ENCODE measurements around the gene NBPF1.
"Not testable (repeated sequence)": the region's sequence is repeated elsewhere in the genome, so short reads cannot be mapped to it uniquely, and the experiment has no call there.

The NBPF1 gene

DNA sequence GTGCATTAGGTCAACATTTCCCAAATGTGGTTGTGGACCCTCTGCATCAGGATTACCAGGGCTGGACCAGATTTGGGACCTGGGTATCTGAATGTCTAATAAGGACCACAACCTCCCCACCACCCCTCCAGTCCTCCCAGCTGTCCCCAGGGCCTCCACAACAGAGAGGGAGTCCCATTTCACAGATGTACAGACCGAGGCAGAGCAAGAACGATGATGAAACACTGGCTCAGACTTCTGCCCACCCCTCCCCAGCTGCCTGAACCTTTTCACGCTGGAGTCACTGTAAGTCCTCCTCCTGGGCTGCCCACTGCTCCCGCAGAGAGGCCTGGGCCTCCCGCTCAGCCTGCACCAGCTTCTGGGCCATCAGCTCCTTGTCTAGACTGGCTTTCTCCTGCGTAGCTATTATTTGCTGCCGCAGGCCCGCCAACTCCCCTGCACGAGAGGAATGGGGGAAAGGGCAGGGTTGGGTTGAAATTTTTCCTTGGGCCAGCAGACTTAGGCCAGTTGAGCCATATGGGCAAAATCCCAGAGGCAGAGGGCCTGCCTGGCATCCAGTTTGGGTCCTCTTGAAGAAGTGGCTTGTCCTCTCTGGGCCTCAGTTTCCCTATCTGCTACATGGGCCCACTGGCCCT lies 8.4 kb upstream of the NBPF1 start:
- DNase-seq: peak; percentile 63

GRCh38 chr1:16621300-16621658 lies 7.9 kb upstream of the NBPF1 start:
- no peak for DNase-seq

DNA sequence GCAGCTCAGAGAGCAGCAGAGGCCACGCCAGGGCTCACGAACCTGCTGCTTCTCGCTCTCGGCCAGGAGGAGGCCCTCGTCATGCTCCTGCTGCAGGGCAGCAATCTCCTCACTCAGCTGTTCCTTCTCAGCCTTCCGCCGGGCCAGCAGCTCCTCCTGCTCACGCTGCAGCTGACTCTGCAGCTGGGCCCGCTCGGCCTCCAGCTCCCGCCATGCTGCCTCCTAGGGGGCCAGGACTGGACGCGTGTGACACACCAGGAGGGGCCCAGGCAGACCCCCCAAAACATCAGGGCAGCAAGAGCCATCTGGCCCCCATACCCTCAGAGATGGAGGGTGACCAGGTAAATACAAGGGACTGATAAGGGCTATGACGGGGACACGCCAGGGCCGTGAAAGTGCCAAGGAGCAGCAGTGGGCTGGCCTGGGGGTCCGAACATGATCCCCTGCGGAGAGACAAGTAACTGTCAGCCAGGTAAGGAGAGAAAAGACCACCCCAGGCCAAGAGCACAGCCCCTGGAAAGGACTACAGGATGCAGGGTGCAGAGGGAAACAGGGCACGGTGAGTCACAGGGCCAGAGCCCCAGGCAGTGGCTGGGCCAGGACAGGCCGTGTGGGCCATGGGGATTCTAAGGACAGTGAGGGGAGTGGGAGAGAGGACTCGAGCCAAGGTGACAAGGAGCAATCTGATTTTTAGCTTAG lies 6.6 kb upstream of the NBPF1 start:
- peak; percentile 64 for DNase-seq

- peak; percentile 59 for DNase-seq
Measured at GRCh38 chr1:16618719-16619118, 5.4 kb upstream of the NBPF1 start.

GRCh38 chr1:16617778-16618580 lies 4.6 kb upstream of the NBPF1 start:
- peak; percentile 45 for DNase-seq

- peak; percentile 60 for DNase-seq
Measured at GRCh38 chr1:16617114-16617631, 3.8 kb upstream of the NBPF1 start.

DNA sequence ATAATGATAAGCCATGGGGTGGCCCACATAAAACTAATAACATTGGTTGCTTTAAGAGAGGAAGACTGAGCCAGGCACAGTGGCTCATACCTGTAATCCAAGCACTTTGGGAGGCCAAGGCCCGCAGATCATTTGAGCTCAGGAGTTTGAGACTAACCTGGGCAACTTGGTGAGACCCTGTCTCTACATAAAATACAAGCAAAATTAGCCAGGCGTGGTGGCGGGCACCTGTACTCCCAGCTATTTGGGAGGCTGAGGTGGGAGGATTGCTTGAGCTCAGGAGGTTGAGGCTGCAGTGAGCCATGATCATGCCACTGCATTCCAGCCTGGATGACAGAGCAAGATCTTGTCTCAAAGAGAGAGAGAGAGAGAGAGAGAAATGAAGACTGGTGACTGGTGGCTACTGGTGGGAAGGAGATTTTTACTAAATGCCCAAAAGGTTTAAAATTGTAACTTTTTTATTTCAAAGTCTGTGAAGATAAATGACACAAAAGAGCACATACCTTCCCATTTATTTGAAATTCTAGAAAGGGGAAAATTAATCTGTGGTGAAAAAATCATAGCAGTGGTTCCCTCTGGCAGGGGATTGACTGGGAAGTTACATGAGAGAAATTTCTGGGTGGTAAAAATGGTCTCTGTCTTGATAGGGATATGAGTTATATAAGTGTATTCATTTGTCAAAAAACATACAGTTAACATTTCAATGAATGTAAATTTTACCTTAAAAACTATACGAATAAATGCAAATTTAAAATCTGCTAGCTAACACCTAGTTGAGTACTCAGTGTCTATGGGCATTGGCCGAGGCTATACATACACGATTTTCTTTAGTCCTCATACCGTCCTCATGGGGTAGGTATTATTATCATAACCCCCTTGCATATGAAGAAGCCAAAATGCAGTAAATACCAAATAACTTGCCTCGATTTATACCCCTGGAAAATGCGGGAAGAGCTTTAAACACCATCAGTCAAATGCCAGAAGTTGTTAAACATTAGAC lies 2.2 kb upstream of the NBPF1 start:
- DNase-seq: peak; percentile 60

DNA sequence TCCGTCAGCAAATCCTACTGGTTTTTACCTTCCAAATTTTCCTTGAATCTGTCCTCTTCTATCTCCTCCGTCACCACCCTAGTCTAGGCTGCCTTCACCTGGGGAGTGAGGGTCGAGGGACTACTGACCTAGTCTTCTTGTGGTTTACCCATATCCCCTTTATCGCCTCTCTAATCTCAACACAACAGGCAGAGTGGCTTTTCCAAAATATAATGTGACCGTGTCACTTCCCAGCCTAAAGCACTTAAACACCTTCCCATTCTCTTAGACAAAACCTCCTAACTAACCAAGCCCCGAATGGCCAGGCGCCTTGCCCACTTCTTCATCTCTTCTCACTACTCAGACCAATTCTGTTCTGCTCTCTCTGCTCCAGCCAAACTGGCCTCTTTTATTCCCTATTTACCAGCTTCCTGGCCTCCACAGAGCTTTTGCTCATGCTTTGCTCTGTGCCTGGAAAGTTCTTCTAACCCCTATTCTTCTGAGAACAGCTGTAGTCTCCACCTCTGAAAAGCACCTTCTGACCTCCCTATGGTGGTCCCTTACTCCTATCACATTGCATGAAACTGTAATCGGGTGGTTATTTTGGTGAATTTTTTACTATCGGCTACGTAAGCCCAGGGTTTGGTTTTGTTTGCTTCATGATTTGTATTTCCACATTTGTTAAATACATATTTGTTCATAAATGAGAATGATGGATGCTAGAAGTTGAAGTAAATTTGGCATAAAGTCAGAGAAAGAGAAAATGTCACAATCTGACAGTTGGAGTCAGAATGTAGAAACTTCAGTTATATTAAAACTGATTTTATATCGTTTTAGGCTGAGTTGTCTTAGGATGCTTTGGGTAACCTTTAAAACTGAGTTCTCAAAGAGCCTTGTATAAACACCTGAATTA lies 1.2 kb upstream of the NBPF1 start:
- DNase-seq: peak; percentile 61

GRCh38 chr1:16612332-16613172 lies 812 bp downstream of the NBPF1 start:
- peak; percentile 78 for DNase-seq

DNA sequence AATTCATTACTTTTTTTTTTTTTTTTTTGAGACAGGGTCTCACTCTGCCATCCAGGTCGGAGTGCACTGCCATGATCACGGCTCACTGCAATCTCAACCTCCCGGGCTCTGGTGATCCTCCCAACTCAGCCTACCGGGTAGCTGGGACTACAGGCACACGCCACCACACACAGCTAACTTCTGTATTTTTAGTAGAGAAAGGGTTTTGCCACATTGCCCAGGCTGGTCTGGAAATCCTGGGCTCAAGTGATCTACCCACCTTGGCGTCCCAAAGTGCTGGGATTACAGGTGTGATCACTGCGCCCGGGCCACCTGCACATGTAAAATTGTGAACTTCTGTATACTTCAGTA lies 1.4 kb downstream of the NBPF1 start:
- peak; percentile 65 for DNase-seq

DNA sequence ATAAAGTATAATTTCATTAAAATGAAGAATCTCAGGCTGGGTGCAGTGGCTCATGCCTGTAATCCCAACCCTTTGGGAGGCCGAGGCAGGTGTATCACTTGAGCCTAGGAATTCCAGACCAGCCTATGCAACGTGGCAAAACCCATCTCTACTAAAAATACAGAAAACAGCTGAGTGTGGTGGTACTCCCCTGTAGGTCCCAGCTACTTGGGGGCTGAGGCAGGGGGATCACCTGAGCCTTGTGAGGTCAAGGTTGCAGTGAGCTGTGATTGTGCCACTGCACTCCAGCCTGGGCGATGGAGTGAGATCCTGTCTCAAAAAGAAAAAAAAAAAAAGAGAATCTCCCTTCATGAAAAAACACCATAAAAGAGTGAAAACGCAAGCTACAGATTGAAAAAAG lies 2.2 kb downstream of the NBPF1 start:
- DNase-seq: peak; percentile 50

DNA sequence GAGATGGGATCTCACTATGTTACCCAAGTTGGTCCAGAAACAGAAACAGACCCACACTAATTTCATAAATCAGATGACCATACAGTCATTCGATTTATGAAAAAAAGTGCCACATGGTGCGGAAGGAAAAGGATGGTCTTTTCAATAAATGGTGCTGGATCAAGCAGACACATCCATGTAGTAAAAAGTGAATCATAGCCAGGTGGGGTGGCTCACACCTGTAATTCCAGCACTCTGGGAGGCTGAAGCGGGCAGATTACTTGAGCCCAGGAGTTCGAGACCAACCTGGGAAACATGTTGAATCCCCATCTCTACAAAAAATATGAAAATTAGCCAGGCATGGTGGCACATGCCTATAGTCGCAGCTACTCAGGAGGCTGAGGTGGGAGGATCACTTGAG lies 2.8 kb downstream of the NBPF1 start:
- peak; percentile 28 for DNase-seq

- peak; percentile 48 for DNase-seq
Measured at GRCh38 chr1:16609761-16610160, 3.6 kb downstream of the NBPF1 start.

GRCh38 chr1:16608838-16609560 lies 4.4 kb downstream of the NBPF1 start:
- peak; percentile 49 for DNase-seq

- DNase-seq: peak; percentile 59
Measured at GRCh38 chr1:16607853-16608815, 5.2 kb downstream of the NBPF1 start.

GRCh38 chr1:16607433-16607851 lies 5.9 kb downstream of the NBPF1 start:
- peak; percentile 59 for DNase-seq

DNA sequence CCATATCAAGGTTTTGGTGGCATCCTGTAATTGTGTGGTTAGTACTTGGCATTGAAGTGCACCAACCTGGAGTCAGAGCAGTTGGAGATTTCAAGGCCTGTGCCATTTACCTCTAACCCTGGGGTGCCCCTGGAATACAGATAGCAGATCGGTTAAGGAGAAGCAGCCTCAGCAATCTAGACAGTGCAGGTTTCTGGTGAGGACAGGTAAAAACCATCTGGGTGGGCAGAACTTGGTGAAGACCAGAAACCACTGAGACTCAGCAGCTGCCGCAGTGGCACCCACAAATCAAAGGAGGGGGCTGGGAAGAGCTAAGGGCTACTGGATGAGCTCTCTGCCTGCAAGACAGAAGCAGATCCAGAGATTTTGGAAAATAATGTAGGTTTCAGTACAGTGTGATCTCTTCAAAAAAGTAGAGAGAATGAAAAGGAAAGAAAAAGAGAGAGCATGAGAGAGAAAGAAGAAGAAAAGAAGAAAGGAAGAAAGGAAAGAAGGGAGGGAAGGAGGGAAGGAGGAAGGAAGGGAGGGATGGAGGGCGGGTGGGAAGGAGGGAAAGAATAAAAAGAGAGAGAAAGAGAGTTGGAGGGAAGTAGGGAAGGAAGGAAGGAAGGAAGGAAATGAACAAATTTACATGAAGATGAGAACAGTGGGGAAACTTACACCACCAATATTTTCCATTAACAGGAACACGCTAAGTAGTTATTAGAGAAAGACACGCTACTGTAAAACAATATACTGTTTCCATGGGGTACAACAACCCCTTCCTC lies 6.5 kb downstream of the NBPF1 start:
- DNase-seq: not testable (repeated sequence)

Measured in activated CD8-positive, alpha-beta memory T cell treated with anti-CD3 and anti-CD28 coated beads, Interleukin-2, amount 50 U/mL, for 48 hours (primary cell).